T-cell (primary cell): ENCODE results near the gene SPCS2. TPM values are rescaled to one million over a fixed set of nuclear protein-coding genes. Genes with fewer than 3 reads are reported as not detected.
"Not testable (repeated sequence)": the region's sequence is repeated elsewhere in the genome, so short reads cannot be mapped to it uniquely, and the experiment has no call there.

Experiments used
- ATAC-seq, 4 experiments: fragments of 200-7000 bp in 3 of 4; fragments of 150-1000 bp in 1 of 4; cut with Tn5 transposase; replicated peaks in 1 of 4; 1 replicate in 3 of 4; 2 replicates in 1 of 4; pipeline ENCODE4 v1.10.0; 2021; ENCODE audit warnings: moderate library complexity in 3 of 4, mild to moderate bottlenecking in 2 of 4, moderate number of reproducible peaks in 1 of 4
- CTCF ChIA-PET, 2 donors: fragments of 300-600 bp; sonication (Branson Sonifier 250); formaldehyde crosslinking; loops; one replicate each; lab custom pipeline; 2022; ENCODE audit warnings: antibody characterized with exemption in 2 of 2; lab: Charles Lee
- POLR2A ChIA-PET, 2 donors: fragments of 300-600 bp; sonication (Branson Sonifier 250); formaldehyde crosslinking; loops; one replicate each; lab custom pipeline; 2022; ENCODE audit warnings: antibody characterized with exemption in 2 of 2; lab: Charles Lee
- DNase-seq, 35 experiments: peaks; one replicate each; pipeline versions ENCODE4 v3.0.0 to v3.0.0-alpha.2; 2013 to 2023
- H3K27ac ChIP-seq: one replicate; pipeline ENCODE4 v1.5.1; 2013; ENCODE audit warnings: low read length
- H3K27me3 ChIP-seq, 2 experiments: replicated peaks in 1 of 2; 1 replicate in 1 of 2; 2 replicates in 1 of 2; pipeline versions ENCODE4 v1.6.1 to v1.7.0; 2013; ENCODE audit warnings: low read length in 1 of 2, mixed read lengths in 1 of 2; ENCODE audit not compliant: control insufficient read depth in 2 of 2, insufficient read depth in 2 of 2; ENCODE audit errors: extremely low read depth in 1 of 2
- H3K36me3 ChIP-seq, 2 donors: 1 replicate in 1 of 2; 2 replicates in 1 of 2; pipeline versions ENCODE4 v1.6.1 to v1.7.0; 2013; ENCODE audit warnings: low read length in 1 of 2; ENCODE audit not compliant: control insufficient read depth in 2 of 2, insufficient read depth in 1 of 2; ENCODE audit errors: extremely low read depth in 1 of 2
- H3K4me1 ChIP-seq, 2 experiments: 1 replicate in 1 of 2; 2 replicates in 1 of 2; pipeline versions ENCODE4 v1.6.1 to v1.7.0; 2013; ENCODE audit warnings: low read length in 2 of 2, mixed read lengths in 1 of 2; ENCODE audit not compliant: insufficient read depth in 2 of 2, control insufficient read depth in 1 of 2; ENCODE audit errors: extremely low read depth in 1 of 2
- H3K4me3 ChIP-seq, 2 donors: 1 replicate in 1 of 2; 2 replicates in 1 of 2; pipeline versions ENCODE4 v1.5.1 to v1.7.0; 2013; ENCODE audit warnings: mild to moderate bottlenecking in 2 of 2, low read length in 1 of 2, moderate library complexity in 1 of 2; ENCODE audit not compliant: control insufficient read depth in 1 of 2; ENCODE audit errors: extremely low read depth in 1 of 2
- H3K9me3 ChIP-seq: 2 replicates; pipeline ENCODE4 v1.7.0; 2013
- H3K27ac Mint-ChIP-seq, 2 donors: one replicate each; pipeline ENCODE4 v1.8.0; 2020 to 2021; ENCODE audit warnings: mild to moderate bottlenecking in 2 of 2, mixed read lengths in 2 of 2
- H3K27me3 Mint-ChIP-seq, 2 donors: one replicate each; pipeline ENCODE4 v1.8.0; 2021 to 2022; ENCODE audit warnings: mixed read lengths in 2 of 2
- H3K36me3 Mint-ChIP-seq: one replicate; pipeline ENCODE4 v1.8.0; 2021; ENCODE audit warnings: mixed read lengths
- H3K4me1 Mint-ChIP-seq, 3 donors: one replicate each; pipeline ENCODE4 v1.8.0; 2020 to 2022; ENCODE audit warnings: mixed read lengths in 3 of 3, mild to moderate bottlenecking in 1 of 3
- H3K4me3 Mint-ChIP-seq, 3 donors: one replicate each; pipeline ENCODE4 v1.8.0; 2020 to 2022; ENCODE audit warnings: mild to moderate bottlenecking in 3 of 3, mixed read lengths in 3 of 3, moderate library complexity in 3 of 3
- H3K9me3 Mint-ChIP-seq, 3 donors: one replicate each; pipeline ENCODE4 v1.8.0; 2020 to 2022; ENCODE audit warnings: mixed read lengths in 3 of 3
- WGBS: methylation state at CpG from one replicate; pipeline ENCODE4 v1.1.5; 2013; ENCODE audit warnings: missing lambda C conversion rate; ENCODE audit not compliant: insufficient coverage; 5-methylcytosine and 5-hydroxymethylcytosine counted together
- total RNA-seq, 35 experiments: library from RNA in 6 of 35; stranded (reverse) in 6 of 35; fragments of 120-200 nt in 1 of 35; gene quantifications; one replicate each; pipeline versions ENCODE4 v1.2.1 to v1.2.4 and lab custom pipeline; 2013 to 2026

SPCS2 gene
- total RNA-seq, 5 donors from 2014 or later (not counting 1 experiment from before 2014, with no cell fraction given) = 75.4 to 101 (median 90.8) TPM

GRCh38 chr11:74984730-74985129, 35.7 kb downstream of the SPCS2 start:
- Mint-ChIP-seq H3K4me3 (no peak overlapping the region), H3K27ac (peak overlapping the region in 1 of 2 donors; percentile 64)
- CTCF ChIA-PET = interaction anchor here in 1 of 2 donors (0.9 kb wide), 1 partner anchor 12 kb away, joined by 5 read pairs; no protein-coding TSS in a partner anchor

GRCh38 chr11:74988541-74989259, 39.6 kb downstream of the SPCS2 start, which contains the start of gene NEU3:
Gene NEU3 (plus strand): TSS chr11:74988933. CDS start chr11:74989061, 128 bp downstream.
- DNase-seq (peak; percentile 59 to 89 (median 82)), ATAC-seq (peak; percentile 97 to 98 (median 98))
- H3K4me3 Mint-ChIP-seq = peak within 1 kb of the TSS; percentile 92 to 95 (median 94)
- H3K27me3 ChIP-seq = no peaks in the 10 kb centered on the region
- WGBS = under 1% methylated on average over 37 of the region's 46 CpGs
- H3K27ac Mint-ChIP-seq = peak within 1 kb of the TSS; percentile 89 to 90
- no peaks in the 10 kb centered on the region for H3K9me3 Mint-ChIP-seq
- H3K27ac ChIP-seq = peak within 1 kb of the TSS; percentile 59
- H3K4me3 ChIP-seq = peak within 1 kb of the TSS; percentile 70
- peaks cover 31 to 34% (median 33%) of the 10 kb centered on the region in 3 donors for H3K4me1 Mint-ChIP-seq
- H3K27me3 Mint-ChIP-seq = no peaks in the 10 kb centered on the region
- POLR2A ChIA-PET = interaction anchor here (0.6 to 1.0 kb wide), 2 partner anchors 11 to 300 kb away, joined by 4 to 7 read pairs; no protein-coding TSS in a partner anchor
- peaks cover 0 to 2% of the 10 kb centered on the region in 2 donors for H3K36me3 ChIP-seq
- CTCF ChIA-PET = interaction anchor here in 1 of 2 donors (0.5 to 0.6 kb wide), 3 partner anchors 28 to 537 kb away, joined by 3 to 8 read pairs (median 5); partner anchors contain the start of gene GDPD5
- peaks cover 5% of the 10 kb centered on the region for H3K36me3 Mint-ChIP-seq
- no peaks in the 10 kb centered on the region for H3K9me3 ChIP-seq
- peaks cover 8 to 17% of the 10 kb centered on the region in 2 experiments for H3K4me1 ChIP-seq

More at GRCh38 chr11:74984730-74985129, 35.7 kb downstream of the SPCS2 start:
- DNase-seq (no peak), ATAC-seq (no peak)
- 100% methylated on average over 1 of the region's 2 CpGs for WGBS
- Mint-ChIP-seq H3K27me3 (no peaks in the 10 kb centered on the region), H3K36me3 (peaks cover 12% of the 10 kb centered on the region), H3K4me1 (peaks cover 9 to 11% (median 10%) of the 10 kb centered on the region in 3 donors), H3K9me3 (no peaks in the 10 kb centered on the region)
- POLR2A ChIA-PET = no interaction called here
- no peak overlapping the region for H3K27ac ChIP-seq
- no peaks in the 10 kb centered on the region for H3K27me3 ChIP-seq
- H3K4me1 ChIP-seq = peaks cover 6 to 11% of the 10 kb centered on the region in 2 experiments
- H3K36me3 ChIP-seq = peaks cover 3% of the 10 kb centered on the region in 2 donors
- no peak overlapping the region for H3K4me3 ChIP-seq
- no peaks in the 10 kb centered on the region for H3K9me3 ChIP-seq

GRCh38 chr11:74989260-74989638, 40.2 kb downstream of the SPCS2 start:
- peak in 3 of 35 experiments; percentile 6 to 41 (median 7) for DNase-seq
- ATAC-seq = peak in 3 of 4 experiments; percentile 4 to 15 (median 5)
- Mint-ChIP-seq H3K9me3 (no peaks in the 10 kb centered on the region), H3K27me3 (no peaks in the 10 kb centered on the region), H3K36me3 (peaks cover 11% of the 10 kb centered on the region), H3K4me3 (peak overlapping the region; percentile 92 to 95 (median 94)), H3K4me1 (peaks cover 31 to 34% (median 33%) of the 10 kb centered on the region in 3 donors), H3K27ac (peak overlapping the region; percentile 89 to 90)
- CTCF ChIA-PET = interaction anchor here in 1 of 2 donors (0.6 kb wide), 1 partner anchor 29 kb away, joined by 3 read pairs; no protein-coding TSS in a partner anchor
- Histone ChIP-seq H3K4me3 (peak overlapping the region; percentile 70), H3K36me3 (peaks cover 0 to 4% of the 10 kb centered on the region in 2 donors), H3K27me3 (no peaks in the 10 kb centered on the region), H3K9me3 (no peaks in the 10 kb centered on the region), H3K4me1 (peaks cover 8 to 17% of the 10 kb centered on the region in 2 experiments), H3K27ac (peak overlapping the region; percentile 59)
- WGBS = 0% methylated on average over 1 of the region's 8 CpGs
- POLR2A ChIA-PET = interaction anchor here (0.6 to 1.0 kb wide), 3 partner anchors 12 to 299 kb away, joined by 3 to 7 read pairs (median 4); no protein-coding TSS in a partner anchor

- POLR2A ChIA-PET = interaction anchor here in 1 of 2 donors (0.6 kb wide), 1 partner anchor 37 kb away, joined by 3 read pairs; no protein-coding TSS in a partner anchor
- Mint-ChIP-seq H3K36me3 (peaks cover 17% of the 10 kb centered on the region), H3K27ac (peak overlapping the region in 1 of 2 donors; percentile 35), H3K4me3 (peak overlapping the region; percentile 14 to 95 (median 37)), H3K4me1 (peaks cover 31 to 34% (median 33%) of the 10 kb centered on the region in 3 donors)
- H3K9me3 Mint-ChIP-seq, H3K27ac ChIP-seq, H3K27me3 ChIP-seq, CTCF ChIA-PET, DNase-seq, H3K4me3 ChIP-seq, H3K9me3 ChIP-seq, ATAC-seq, H3K27me3 Mint-ChIP-seq: not testable (repeated sequence)
- peaks cover 8 to 17% of the 10 kb centered on the region in 2 experiments for H3K4me1 ChIP-seq
- WGBS = no CpG with 5 or more reads among the region's 4 CpGs
- H3K36me3 ChIP-seq = peaks cover 0 to 13% of the 10 kb centered on the region in 2 donors
These were observed 41.1 kb downstream of the SPCS2 start for GRCh38 chr11:74990150-74990549.

GRCh38 chr11:74990941-74991340, 41.9 kb downstream of the SPCS2 start:
- Histone ChIP-seq H3K27ac (no peak overlapping the region), H3K36me3 (peaks cover 0 to 18% of the 10 kb centered on the region in 2 donors), H3K9me3 (no peaks in the 10 kb centered on the region), H3K27me3 (no peaks in the 10 kb centered on the region), H3K4me3 (no peak overlapping the region), H3K4me1 (peaks cover 8 to 17% of the 10 kb centered on the region in 2 experiments)
- Mint-ChIP-seq H3K27me3 (no peaks in the 10 kb centered on the region), H3K4me1 (peaks cover 31 to 34% (median 33%) of the 10 kb centered on the region in 3 donors), H3K4me3 (peak overlapping the region in 2 of 3 donors; percentile 37 to 95), H3K36me3 (peaks cover 20% of the 10 kb centered on the region), H3K27ac (peak overlapping the region; percentile 9 to 19), H3K9me3 (no peaks in the 10 kb centered on the region)
- no CpG with 5 or more reads among the region's 1 CpG for WGBS
- DNase-seq (no peak), ATAC-seq (no peak)
- POLR2A ChIA-PET = no interaction called here
- CTCF ChIA-PET = no interaction called here

- peaks cover 31 to 34% (median 33%) of the 10 kb centered on the region in 3 donors for H3K4me1 Mint-ChIP-seq
- H3K36me3 Mint-ChIP-seq = peaks cover 33% of the 10 kb centered on the region
- H3K9me3 ChIP-seq = no peaks in the 10 kb centered on the region
- no CpG with 5 or more reads among the region's 5 CpGs for WGBS
- ATAC-seq (no peak), DNase-seq (no peak)
- no peak overlapping the region for H3K27ac Mint-ChIP-seq
- ChIA-PET CTCF (no interaction called here), POLR2A (no interaction called here)
- no peak overlapping the region for H3K27ac ChIP-seq
- H3K27me3 ChIP-seq = no peaks in the 10 kb centered on the region
- peaks cover 8 to 17% of the 10 kb centered on the region in 2 experiments for H3K4me1 ChIP-seq
- peaks cover 0 to 27% of the 10 kb centered on the region in 2 donors for H3K36me3 ChIP-seq
- no peaks in the 10 kb centered on the region for H3K9me3 Mint-ChIP-seq
- no peak overlapping the region for H3K4me3 ChIP-seq
- H3K4me3 Mint-ChIP-seq = no peak overlapping the region
- H3K27me3 Mint-ChIP-seq = no peaks in the 10 kb centered on the region
These were observed 43.8 kb downstream of the SPCS2 start for GRCh38 chr11:74992852-74993251.
